ENCODE results near the gene MEIOB.

MEIOB gene

GRCh38 chr16:1832838-1833454, 39.0 kb downstream of the MEIOB start:
- no peak overlapping the region for H3K9ac ChIP-seq (ENCODE audit: low read depth, low read length)
- H3K27me3 ChIP-seq (ENCODE audit: control insufficient read depth, insufficient read depth, low read length) = peaks cover 3% of the 10 kb centered on the region
- no peaks in the 10 kb centered on the region for H3K36me3 ChIP-seq (ENCODE audit: control insufficient read depth, insufficient read depth, low read length)
- no peaks in the 10 kb centered on the region for H3K9me3 ChIP-seq (ENCODE audit: control insufficient read depth, insufficient read depth, low read length)
- H3K4me3 ChIP-seq (ENCODE audit: low read depth, low read length) = no peak overlapping the region
- peaks cover 6% of the 10 kb centered on the region for H3K4me1 ChIP-seq (ENCODE audit: control insufficient read depth, insufficient read depth, low read length)

- Histone ChIP-seq H3K9me3 (ENCODE audit: control insufficient read depth, insufficient read depth, low read length) (no peaks in the 10 kb centered on the region), H3K27me3 (ENCODE audit: control insufficient read depth, insufficient read depth, low read length) (no peaks in the 10 kb centered on the region), H3K4me1 (ENCODE audit: control insufficient read depth, insufficient read depth, low read length) (peaks cover 6% of the 10 kb centered on the region), H3K36me3 (ENCODE audit: control insufficient read depth, insufficient read depth, low read length) (no peaks in the 10 kb centered on the region), H3K4me3 (ENCODE audit: low read depth, low read length) (no peak overlapping the region), H3K9ac (ENCODE audit: low read depth, low read length) (no peak overlapping the region)
These were observed 40.5 kb downstream of the MEIOB start for GRCh38 chr16:1831186-1832075.

- peaks cover 6% of the 10 kb centered on the region for H3K4me1 ChIP-seq (ENCODE audit: control insufficient read depth, insufficient read depth, low read length)
- H3K4me3 ChIP-seq (ENCODE audit: low read depth, low read length) = no peak overlapping the region
- peaks cover 3% of the 10 kb centered on the region for H3K27me3 ChIP-seq (ENCODE audit: control insufficient read depth, insufficient read depth, low read length)
- H3K9ac ChIP-seq (ENCODE audit: low read depth, low read length) = no peak overlapping the region
- H3K9me3 ChIP-seq (ENCODE audit: control insufficient read depth, insufficient read depth, low read length) = no peaks in the 10 kb centered on the region
- no peaks in the 10 kb centered on the region for H3K36me3 ChIP-seq (ENCODE audit: control insufficient read depth, insufficient read depth, low read length)
These were observed 41.8 kb downstream of the MEIOB start for GRCh38 chr16:1830213-1830612.

GRCh38 chr16:1828645-1829410, 43.1 kb downstream of the MEIOB start:
- peak overlapping the region; percentile 8 for H3K4me3 ChIP-seq (ENCODE audit: low read depth, low read length)
- no peaks in the 10 kb centered on the region for H3K36me3 ChIP-seq (ENCODE audit: control insufficient read depth, insufficient read depth, low read length)
- H3K9me3 ChIP-seq (ENCODE audit: control insufficient read depth, insufficient read depth, low read length) = no peaks in the 10 kb centered on the region
- peaks cover 6% of the 10 kb centered on the region for H3K4me1 ChIP-seq (ENCODE audit: control insufficient read depth, insufficient read depth, low read length)
- no peak overlapping the region for H3K9ac ChIP-seq (ENCODE audit: low read depth, low read length)
- peaks cover 5% of the 10 kb centered on the region for H3K27me3 ChIP-seq (ENCODE audit: control insufficient read depth, insufficient read depth, low read length)

GRCh38 chr16:1826691-1827573, 45.0 kb downstream of the MEIOB start, which contains the start of the genes FAHD1 and HAGH:
TSS of gene FAHD1 (plus strand) at chr16:1827206. CDS start at chr16:1827239, 33 bp downstream.
TSS of gene HAGH (minus strand) at chr16:1826825. CDS start at chr16:1826787, 38 bp downstream.
- Histone ChIP-seq H3K4me3 (ENCODE audit: low read depth, low read length) (peak within 1 kb of the TSS; percentile 99), H3K9me3 (ENCODE audit: control insufficient read depth, insufficient read depth, low read length) (no peaks in the 10 kb centered on the region), H3K9ac (ENCODE audit: low read depth, low read length) (peak within 1 kb of the TSS; percentile 85), H3K27me3 (ENCODE audit: control insufficient read depth, insufficient read depth, low read length) (peaks cover 5% of the 10 kb centered on the region), H3K36me3 (ENCODE audit: control insufficient read depth, insufficient read depth, low read length) (no peaks in the 10 kb centered on the region), H3K4me1 (ENCODE audit: control insufficient read depth, insufficient read depth, low read length) (peaks cover 6% of the 10 kb centered on the region)

- Histone ChIP-seq H3K36me3 (ENCODE audit: control insufficient read depth, insufficient read depth, low read length) (no peaks in the 10 kb centered on the region), H3K4me3 (ENCODE audit: low read depth, low read length) (peak overlapping the region; percentile 59), H3K9me3 (ENCODE audit: control insufficient read depth, insufficient read depth, low read length) (no peaks in the 10 kb centered on the region), H3K4me1 (ENCODE audit: control insufficient read depth, insufficient read depth, low read length) (peaks cover 6% of the 10 kb centered on the region), H3K27me3 (ENCODE audit: control insufficient read depth, insufficient read depth, low read length) (peaks cover 5% of the 10 kb centered on the region), H3K9ac (ENCODE audit: low read depth, low read length) (no peak overlapping the region)
These were observed 45.9 kb downstream of the MEIOB start for GRCh38 chr16:1825864-1826690.

- peaks cover 6% of the 10 kb centered on the region for H3K4me1 ChIP-seq (ENCODE audit: control insufficient read depth, insufficient read depth, low read length)
- no peaks in the 10 kb centered on the region for H3K36me3 ChIP-seq (ENCODE audit: control insufficient read depth, insufficient read depth, low read length)
- peak overlapping the region; percentile 59 for H3K4me3 ChIP-seq (ENCODE audit: low read depth, low read length)
- no peak overlapping the region for H3K9ac ChIP-seq (ENCODE audit: low read depth, low read length)
- H3K9me3 ChIP-seq (ENCODE audit: control insufficient read depth, insufficient read depth, low read length) = no peaks in the 10 kb centered on the region
- peaks cover 5% of the 10 kb centered on the region for H3K27me3 ChIP-seq (ENCODE audit: control insufficient read depth, insufficient read depth, low read length)
These were observed 46.5 kb downstream of the MEIOB start for GRCh38 chr16:1825381-1825863.

- H3K9me3 ChIP-seq (ENCODE audit: control insufficient read depth, insufficient read depth, low read length) = no peaks in the 10 kb centered on the region
- no peak overlapping the region for H3K9ac ChIP-seq (ENCODE audit: low read depth, low read length)
- H3K27me3 ChIP-seq (ENCODE audit: control insufficient read depth, insufficient read depth, low read length) = peaks cover 5% of the 10 kb centered on the region
- no peaks in the 10 kb centered on the region for H3K36me3 ChIP-seq (ENCODE audit: control insufficient read depth, insufficient read depth, low read length)
- H3K4me1 ChIP-seq (ENCODE audit: control insufficient read depth, insufficient read depth, low read length) = peaks cover 5% of the 10 kb centered on the region
- H3K4me3 ChIP-seq (ENCODE audit: low read depth, low read length) = no peak overlapping the region
These were observed 48.1 kb downstream of the MEIOB start for GRCh38 chr16:1823821-1824220.

- no peaks in the 10 kb centered on the region for H3K9me3 ChIP-seq (ENCODE audit: control insufficient read depth, insufficient read depth, low read length)
- no peak overlapping the region for H3K4me3 ChIP-seq (ENCODE audit: low read depth, low read length)
- H3K9ac ChIP-seq (ENCODE audit: low read depth, low read length) = no peak overlapping the region
- H3K36me3 ChIP-seq (ENCODE audit: control insufficient read depth, insufficient read depth, low read length) = no peaks in the 10 kb centered on the region
- no peaks in the 10 kb centered on the region for H3K4me1 ChIP-seq (ENCODE audit: control insufficient read depth, insufficient read depth, low read length)
- H3K27me3 ChIP-seq (ENCODE audit: control insufficient read depth, insufficient read depth, low read length) = peaks cover 5% of the 10 kb centered on the region
These were observed 49.2 kb downstream of the MEIOB start for GRCh38 chr16:1822801-1823200.

GRCh38 chr16:1821861-1822611, 49.9 kb downstream of the MEIOB start:
- Histone ChIP-seq H3K9me3 (ENCODE audit: control insufficient read depth, insufficient read depth, low read length) (no peaks in the 10 kb centered on the region), H3K36me3 (ENCODE audit: control insufficient read depth, insufficient read depth, low read length) (peaks cover 4% of the 10 kb centered on the region), H3K27me3 (ENCODE audit: control insufficient read depth, insufficient read depth, low read length) (peaks cover 5% of the 10 kb centered on the region), H3K4me1 (ENCODE audit: control insufficient read depth, insufficient read depth, low read length) (no peaks in the 10 kb centered on the region), H3K9ac (ENCODE audit: low read depth, low read length) (no peak overlapping the region), H3K4me3 (ENCODE audit: low read depth, low read length) (no peak overlapping the region)

Measured in iPS-15b (cell line).